ENCODE results near the gene IL34. TPM values are rescaled to one million over a fixed set of nuclear protein-coding genes. Genes with fewer than 3 reads are reported as not detected.

IL34 gene
- total RNA-seq, 3 donors from 2014 or later = 0.64 to 37.9 (median 7.5) TPM

GRCh38 chr16:70680495-70681381 is 34.4 kb downstream of the IL34 start:
- intact Hi-C loops (cut with DNase I; ENCODE audit: low total_unique reads) = loop anchor here (5.0 kb wide), 2 partner anchors 57 to 92 kb away; no protein-coding TSS in a partner anchor
- DNase-seq (ENCODE audit: low spot score in 2 of 2) = no peak
- TF ChIP-seq POLR2AphosphoS5 (IDR thresholded peaks at IDR 0.05) = no peak
- TF ChIP-seq POLR2A (IDR thresholded peaks at IDR 0.05) = no peak
- TF ChIP-seq, protein P1, sequence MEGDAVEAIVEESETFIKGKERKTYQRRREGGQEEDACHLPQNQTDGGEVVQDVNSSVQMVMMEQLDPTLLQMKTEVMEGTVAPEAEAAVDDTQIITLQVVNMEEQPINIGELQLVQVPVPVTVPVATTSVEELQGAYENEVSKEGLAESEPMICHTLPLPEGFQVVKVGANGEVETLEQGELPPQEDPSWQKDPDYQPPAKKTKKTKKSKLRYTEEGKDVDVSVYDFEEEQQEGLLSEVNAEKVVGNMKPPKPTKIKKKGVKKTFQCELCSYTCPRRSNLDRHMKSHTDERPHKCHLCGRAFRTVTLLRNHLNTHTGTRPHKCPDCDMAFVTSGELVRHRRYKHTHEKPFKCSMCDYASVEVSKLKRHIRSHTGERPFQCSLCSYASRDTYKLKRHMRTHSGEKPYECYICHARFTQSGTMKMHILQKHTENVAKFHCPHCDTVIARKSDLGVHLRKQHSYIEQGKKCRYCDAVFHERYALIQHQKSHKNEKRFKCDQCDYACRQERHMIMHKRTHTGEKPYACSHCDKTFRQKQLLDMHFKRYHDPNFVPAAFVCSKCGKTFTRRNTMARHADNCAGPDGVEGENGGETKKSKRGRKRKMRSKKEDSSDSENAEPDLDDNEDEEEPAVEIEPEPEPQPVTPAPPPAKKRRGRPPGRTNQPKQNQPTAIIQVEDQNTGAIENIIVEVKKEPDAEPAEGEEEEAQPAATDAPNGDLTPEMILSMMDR (IDR thresholded peaks at IDR 0.05) = no peak
- Histone ChIP-seq H3K36me3 (no peaks in the 10 kb centered on the region), H3K4me3 (peak overlapping the region in 1 of 3 donors; percentile 54), H3K27me3 (no peaks in the 10 kb centered on the region), H3K27ac (peak overlapping the region; percentile 85 to 93), H3K4me1 (peaks cover 13 to 48% of the 10 kb centered on the region in 2 donors), H3K9me3 (no peaks in the 10 kb centered on the region)

DNA sequence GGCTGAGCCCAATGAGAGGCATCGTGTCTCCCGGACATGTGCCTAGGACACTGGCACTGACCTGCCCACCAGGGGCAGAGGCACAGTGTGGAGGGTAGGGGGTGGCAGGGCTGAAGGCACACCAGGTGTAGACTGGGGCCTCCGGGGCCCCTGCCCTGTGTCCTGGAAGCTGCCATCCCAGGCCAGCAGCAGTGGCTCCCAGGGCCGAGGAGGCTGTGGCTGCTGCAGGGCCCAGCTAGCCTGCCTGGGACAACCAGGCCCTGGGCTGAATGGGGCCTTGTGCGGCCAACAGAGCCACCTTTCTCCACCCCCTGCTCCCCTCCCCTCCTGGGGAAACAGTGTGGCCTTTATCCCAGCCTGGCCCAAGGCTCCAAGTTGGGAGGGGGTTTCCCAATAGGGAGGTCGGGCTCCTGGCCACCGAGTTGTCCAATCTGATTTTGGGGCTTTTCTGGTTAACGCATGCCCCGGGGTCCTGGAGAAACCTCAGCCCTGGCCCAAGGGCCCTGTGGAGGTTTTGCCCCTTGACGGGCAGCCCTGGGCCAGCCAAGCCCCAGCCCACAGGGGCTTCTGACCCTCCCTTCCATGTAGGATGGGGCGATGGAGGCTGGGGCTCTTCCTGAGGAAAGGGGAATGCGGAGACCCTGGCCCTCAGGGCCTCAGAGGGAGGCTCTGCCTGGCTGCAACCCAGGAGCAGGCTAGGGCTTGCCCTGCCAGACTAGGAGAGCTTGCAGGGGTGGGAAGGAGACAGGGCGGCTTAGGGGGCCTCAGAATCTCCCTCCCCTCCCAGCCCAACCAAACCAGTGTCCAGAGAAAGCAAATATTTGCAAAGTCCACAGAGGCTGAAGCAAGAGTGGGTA is 35.3 kb downstream of the IL34 start:
- peaks cover 17 to 52% of the 10 kb centered on the region in 2 donors for H3K4me1 ChIP-seq
- H3K36me3 ChIP-seq = no peaks in the 10 kb centered on the region
- peak overlapping the region; percentile 85 to 93 for H3K27ac ChIP-seq
- H3K9me3 ChIP-seq = no peaks in the 10 kb centered on the region
- TF ChIP-seq POLR2A (IDR thresholded peaks at IDR 0.05) = no peak
- TF ChIP-seq, protein P1 (IDR thresholded peaks at IDR 0.05) = no peak
- no peak for TF ChIP-seq POLR2AphosphoS5 (IDR thresholded peaks at IDR 0.05)
- intact Hi-C loops (cut with DNase I; ENCODE audit: low total_unique reads) = loop anchor here (5.0 kb wide), 2 partner anchors 56 to 91 kb away; no protein-coding TSS in a partner anchor
- no peak for DNase-seq (ENCODE audit: low spot score in 2 of 2)
- H3K27me3 ChIP-seq = no peaks in the 10 kb centered on the region
- H3K4me3 ChIP-seq = peak overlapping the region in 2 of 3 donors; percentile 2 to 54

- TF ChIP-seq POLR2A (IDR thresholded peaks at IDR 0.05) (no peak), POLR2AphosphoS5 (IDR thresholded peaks at IDR 0.05) (no peak)
- TF ChIP-seq, protein P1 (IDR thresholded peaks at IDR 0.05) = no peak
- H3K4me3 ChIP-seq = peak overlapping the region in 2 of 3 donors; percentile 2 to 54
These were observed 36.1 kb downstream of the IL34 start for GRCh38 chr16:70682239-70683145.

DNA sequence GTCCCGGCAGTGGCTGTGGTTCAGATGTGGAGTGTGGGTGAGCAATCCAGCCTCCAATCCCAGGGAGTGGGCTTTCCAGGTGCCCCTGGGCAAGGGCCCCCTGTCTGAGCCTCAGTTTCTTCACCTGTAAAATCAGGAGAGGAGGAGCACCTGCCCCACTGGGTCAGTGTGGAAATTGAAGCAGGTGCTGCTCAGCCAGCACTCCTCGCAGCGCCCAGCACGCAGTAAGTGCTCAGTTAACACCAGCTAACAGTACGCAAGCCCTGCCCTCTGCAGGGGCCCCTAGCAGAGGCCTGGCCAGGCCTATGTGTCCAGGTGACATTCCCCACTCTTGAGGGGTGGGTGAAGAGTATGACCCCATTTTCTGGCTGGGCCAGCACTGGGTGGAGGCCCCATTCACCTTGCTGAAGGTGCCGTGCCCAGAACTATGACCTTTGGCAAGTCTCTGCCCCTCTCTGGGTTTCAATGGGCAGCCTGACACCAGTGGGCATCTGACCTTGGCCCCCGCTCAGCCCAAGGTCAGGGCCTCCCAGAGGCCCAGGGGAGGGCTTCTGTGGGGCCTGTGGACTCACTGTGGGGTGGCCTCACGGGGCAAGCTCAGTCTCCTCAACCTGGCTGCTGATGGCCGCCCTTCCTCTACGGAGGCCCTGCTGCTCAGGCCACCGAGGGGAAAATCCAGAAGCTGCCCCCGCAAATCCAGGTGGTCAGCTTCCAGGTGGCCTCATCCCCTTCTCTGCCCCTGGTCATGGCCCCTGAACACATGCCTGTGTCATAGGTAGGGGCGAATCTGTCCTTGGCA is 37.0 kb downstream of the IL34 start:
- Histone ChIP-seq H3K36me3 (no peaks in the 10 kb centered on the region), H3K9me3 (no peaks in the 10 kb centered on the region), H3K4me3 (peak overlapping the region in 2 of 3 donors; percentile 77 to 94), H3K4me1 (peaks cover 26 to 69% of the 10 kb centered on the region in 2 donors), H3K27me3 (no peaks in the 10 kb centered on the region), H3K27ac (peak overlapping the region; percentile 85 to 93)
- no peak for DNase-seq (ENCODE audit: low spot score in 2 of 2)
- intact Hi-C loops (cut with DNase I; ENCODE audit: low total_unique reads) = loop anchor here (5.0 kb wide), 2 partner anchors 54 to 89 kb away; no protein-coding TSS in a partner anchor
- TF ChIP-seq POLR2A (IDR thresholded peaks at IDR 0.05) = no peak

More at GRCh38 chr16:70682239-70683145, 36.1 kb downstream of the IL34 start:
- intact Hi-C loops (cut with DNase I; ENCODE audit: low total_unique reads) = loop anchor here (5.0 kb wide), 2 partner anchors 55 to 90 kb away; no protein-coding TSS in a partner anchor
- H3K4me1 ChIP-seq = peaks cover 20 to 61% of the 10 kb centered on the region in 2 donors
- no peaks in the 10 kb centered on the region for H3K27me3 ChIP-seq
- no peak for DNase-seq (ENCODE audit: low spot score in 2 of 2)
- H3K27ac ChIP-seq = peak overlapping the region; percentile 85 to 93
- H3K36me3 ChIP-seq = no peaks in the 10 kb centered on the region
- H3K9me3 ChIP-seq = no peaks in the 10 kb centered on the region
